HG03558 (cell line): ENCODE measurements around the gene GFM1.
"Not testable (repeated sequence)": the region's sequence is repeated elsewhere in the genome, so short reads cannot be mapped to it uniquely, and the experiment has no call there.

Experiments
- ATAC-seq: cut with Tn5 transposase; IDR thresholded peaks from one replicate; pipeline ENCODE4 v1.9.1; 2021; ENCODE audit warnings: moderate number of reproducible peaks; ENCODE audit not compliant: unreplicated experiment; ENCODE audit errors: extremely low read depth

The GFM1 gene

DNA sequence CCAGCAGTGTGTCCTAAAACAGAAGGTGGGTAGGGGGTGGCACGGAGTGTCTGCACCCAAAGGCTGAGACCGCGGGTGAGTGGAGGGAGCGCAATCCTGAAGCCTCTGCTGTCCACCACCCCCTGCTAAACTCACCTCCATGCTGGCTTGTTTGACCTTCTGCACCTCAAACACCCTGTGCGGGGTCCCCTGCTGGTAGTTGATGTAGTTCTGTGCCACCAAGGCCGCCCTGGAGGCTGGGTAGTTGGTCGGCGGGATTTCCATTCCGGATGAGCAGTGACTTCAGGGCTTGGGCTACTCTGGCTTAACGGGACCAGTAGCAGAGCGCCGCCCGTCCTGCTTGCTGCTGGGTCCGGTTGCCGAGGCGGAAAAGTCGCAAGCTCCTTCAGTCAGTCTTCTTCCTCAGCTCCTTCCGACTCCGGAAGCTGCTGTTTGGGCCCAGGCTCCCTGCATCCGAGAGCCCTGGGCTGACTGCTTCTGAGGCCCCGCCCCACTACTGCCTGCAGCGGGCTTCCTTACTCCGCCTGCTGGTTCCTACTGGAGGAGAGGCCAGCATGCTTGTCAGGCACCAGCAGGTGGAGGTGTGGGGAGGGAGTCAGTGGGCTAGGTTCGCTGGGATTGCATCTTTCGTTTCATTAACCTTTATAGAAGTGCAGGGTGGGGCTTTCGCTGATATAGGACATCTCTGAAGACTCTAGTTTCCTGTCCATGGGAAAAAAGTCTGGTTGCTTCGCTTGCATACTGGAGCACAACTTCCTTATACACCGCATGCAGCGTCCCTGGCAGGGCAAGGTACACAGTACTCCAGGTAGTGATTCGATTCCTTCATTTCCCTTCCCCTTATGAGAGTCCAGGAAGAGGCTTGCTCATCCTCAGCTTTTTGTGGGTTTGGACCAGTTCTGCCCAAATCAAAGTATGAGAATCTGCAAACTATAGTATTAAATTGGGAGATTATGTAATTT, 28.2 kb downstream of the GFM1 start, which contains the start of gene LXN:
LXN (minus strand) TSS at position 434 of the 962 bp plus-strand sequence; CDS start at position 264, 170 bp downstream.
- ATAC-seq, result peak; percentile 99

DNA sequence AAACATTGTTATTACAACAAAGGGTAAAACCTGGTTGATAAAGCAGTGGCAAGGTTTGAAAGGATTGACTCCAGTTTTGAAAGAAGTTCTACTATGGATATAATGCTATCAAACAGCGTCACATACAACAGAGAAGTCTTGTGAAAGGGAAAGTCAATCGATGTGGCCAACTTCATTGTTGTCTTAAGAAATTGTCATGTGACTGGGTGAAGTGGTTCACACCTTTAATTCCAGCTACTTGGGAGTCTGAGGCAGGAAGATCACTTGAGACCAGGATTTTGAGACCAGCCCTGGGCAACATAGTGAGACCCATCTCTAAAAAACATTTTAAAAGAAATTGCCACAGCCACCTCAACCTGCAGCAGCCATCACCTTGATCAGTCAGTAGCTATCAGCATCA, 34.4 kb downstream of the GFM1 start:
- no peak for ATAC-seq

- no peak for ATAC-seq
Measured at GRCh38 chr3:158679547-158680000, 35.2 kb downstream of the GFM1 start.

GRCh38 chr3:158680861-158681260, 36.5 kb downstream of the GFM1 start:
- no peak for ATAC-seq

DNA sequence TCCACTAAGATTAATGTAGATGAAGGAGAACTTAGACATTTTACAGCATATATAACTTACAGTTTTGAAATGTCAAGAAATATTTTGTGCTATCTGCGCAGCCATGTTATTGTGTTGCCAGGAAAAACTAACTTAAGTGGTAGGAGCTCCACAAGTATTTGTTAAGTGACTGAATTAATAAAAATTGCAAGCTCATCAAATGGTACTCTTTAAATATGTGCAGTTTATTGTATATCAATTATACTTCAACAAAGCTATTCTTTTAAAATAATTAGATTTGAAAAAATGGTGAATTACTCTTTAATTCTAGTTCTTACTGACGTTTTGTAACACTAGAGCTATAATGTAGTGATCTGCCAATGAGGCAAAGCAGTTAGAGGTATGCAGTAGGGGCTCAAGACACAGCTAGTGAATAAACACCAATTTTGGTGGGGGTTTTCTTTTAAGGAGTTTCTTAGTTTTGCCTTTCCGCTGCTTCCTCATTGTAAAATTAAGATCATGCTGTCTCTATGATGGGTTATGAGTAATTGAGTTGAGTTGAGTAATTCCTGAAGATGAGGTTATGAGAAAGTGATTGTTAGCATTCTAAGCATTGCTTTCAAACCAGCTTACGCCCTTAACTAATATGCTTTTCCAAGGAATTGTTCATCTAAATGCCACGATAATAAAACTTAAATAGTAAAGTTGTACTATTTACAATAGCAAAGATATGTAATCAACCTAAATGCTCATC, 39.1 kb downstream of the GFM1 start:
- no peak for ATAC-seq

- no peak for ATAC-seq
Measured at GRCh38 chr3:158685159-158685558, 40.8 kb downstream of the GFM1 start.

DNA sequence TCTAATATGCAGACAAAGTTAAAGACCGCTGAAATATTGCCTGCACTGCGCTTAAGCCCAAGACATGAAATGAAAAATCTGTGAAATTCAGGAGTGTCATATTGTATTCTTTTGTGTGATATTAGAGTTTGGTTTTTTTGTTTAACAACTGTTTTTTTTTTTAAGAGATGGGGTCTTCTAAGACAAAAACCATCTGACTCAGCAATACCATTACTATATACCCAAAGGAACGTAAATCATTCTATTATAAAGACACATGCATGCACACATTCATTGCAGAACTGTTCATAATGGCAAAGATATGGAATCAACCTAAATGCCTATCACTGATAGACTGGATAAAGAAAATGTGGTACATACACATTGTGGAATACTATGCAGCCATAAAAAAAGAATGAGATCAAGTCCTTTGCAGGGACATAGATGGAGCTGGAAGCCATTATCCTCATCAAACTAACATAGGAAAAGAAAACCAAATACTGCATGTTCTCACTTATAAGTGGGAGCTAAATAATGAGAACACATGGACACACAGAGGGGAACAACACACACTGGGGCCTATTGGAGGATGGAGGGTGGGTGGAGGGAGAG, 49.6 kb downstream of the GFM1 start:
- not testable (repeated sequence) for ATAC-seq

DNA sequence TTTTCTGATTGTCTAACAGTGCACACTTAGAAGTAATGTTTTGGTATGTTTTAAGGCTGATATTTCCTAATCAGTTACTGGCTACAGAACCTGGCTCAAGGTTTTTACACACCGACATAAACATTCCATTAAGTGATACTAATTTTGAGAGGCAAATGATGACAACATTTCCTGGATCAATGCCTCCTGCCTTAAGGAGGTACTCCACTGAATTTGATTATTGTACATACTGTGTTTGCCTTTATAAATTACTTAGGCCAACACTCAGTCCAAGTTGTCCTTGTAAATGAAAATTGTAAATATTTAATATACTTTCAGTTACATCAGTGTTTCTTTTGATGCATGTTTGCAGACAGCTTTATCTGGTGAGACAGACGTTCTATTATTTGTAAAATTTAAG, 52.3 kb downstream of the GFM1 start:
- ATAC-seq, result no peak

- no peak for ATAC-seq
Measured at GRCh38 chr3:158700559-158700958, 56.2 kb downstream of the GFM1 start.

- ATAC-seq, result no peak
Measured at GRCh38 chr3:158701420-158702065, 57.2 kb downstream of the GFM1 start.

- no peak for ATAC-seq
Measured at GRCh38 chr3:158702815-158703481, 58.6 kb downstream of the GFM1 start.

DNA sequence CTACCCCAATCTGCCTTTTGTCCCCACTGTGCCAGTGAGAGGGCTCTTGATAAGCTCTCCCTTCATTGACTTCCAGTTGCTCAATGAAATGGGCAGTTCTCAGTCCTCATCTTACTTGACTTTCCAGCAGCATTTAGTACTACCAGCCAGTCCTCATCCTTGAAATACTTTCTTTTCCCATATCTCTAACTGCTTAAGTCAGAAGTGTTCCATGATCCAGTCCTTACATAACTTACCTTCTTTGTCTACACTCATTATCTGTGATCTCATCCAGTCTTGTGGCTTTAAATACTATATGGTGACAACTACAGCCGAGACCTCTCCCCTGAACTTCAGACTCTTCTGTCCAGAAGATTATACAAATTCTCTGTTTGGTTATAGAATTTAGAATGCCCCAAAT, 59.2 kb downstream of the GFM1 start:
- no peak for ATAC-seq

GRCh38 chr3:158709666-158710083, 65.3 kb downstream of the GFM1 start:
- no peak for ATAC-seq

- ATAC-seq, result no peak
Measured at GRCh38 chr3:158710601-158711000, 66.3 kb downstream of the GFM1 start.

DNA sequence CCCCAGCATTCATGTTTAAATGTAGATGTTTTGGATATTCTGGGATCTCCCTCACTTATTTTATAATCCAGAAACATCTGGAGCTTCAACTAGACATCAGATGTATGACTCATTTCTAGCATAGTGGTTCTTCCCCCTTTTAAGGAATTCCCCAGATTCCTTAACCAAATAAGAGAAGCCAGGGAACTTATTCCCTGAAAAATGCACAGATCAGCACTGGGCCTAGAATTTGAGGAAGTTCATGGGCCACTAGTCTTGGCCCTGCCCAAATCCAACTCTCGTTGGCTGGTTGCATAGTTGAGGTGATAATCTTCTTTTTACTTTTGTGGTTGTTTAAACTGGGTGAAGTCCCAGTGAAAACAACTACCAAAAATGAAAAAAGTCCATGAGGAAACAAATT, 67.6 kb downstream of the GFM1 start:
- no peak for ATAC-seq

DNA sequence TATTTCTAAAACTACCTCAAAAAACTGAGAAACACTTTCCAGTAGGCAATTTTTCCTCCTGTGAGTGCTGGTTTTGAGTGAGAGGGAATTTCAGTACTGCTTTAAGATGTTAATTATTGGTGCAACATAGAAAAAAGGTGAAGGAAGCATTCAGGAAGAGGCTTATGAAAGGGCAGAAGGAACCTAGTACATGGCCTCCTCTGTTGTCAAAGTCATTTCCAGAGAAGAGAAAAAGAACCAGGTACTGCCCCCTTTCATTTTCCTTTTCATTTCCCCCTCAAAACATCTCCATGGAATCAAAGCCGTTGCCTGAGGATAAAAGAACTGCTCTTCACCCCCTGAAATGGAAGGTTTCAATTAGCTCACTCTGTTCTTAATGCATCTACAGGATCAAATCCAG, 68.1 kb downstream of the GFM1 start:
- no peak for ATAC-seq

DNA sequence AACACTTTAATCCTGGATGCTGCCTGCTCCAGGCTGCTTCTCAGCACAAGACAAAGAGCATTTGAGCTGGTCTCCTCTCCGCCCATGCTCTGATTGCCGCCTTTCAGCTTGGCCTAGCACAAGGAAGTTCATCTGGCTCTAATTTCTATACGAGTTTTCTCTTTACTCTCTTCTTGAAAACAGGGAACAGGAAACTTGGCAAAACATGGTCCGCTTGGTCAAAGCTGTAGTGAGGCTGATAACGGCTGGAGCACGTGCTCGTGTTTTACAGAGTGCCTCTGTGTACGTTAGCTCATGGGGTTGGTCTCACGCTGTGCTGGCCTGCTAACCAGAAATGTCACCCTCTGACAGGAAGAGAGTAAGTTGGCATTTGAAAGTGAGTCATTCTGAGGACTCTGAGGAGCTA, 68.8 kb downstream of the GFM1 start:
- ATAC-seq, result no peak

DNA sequence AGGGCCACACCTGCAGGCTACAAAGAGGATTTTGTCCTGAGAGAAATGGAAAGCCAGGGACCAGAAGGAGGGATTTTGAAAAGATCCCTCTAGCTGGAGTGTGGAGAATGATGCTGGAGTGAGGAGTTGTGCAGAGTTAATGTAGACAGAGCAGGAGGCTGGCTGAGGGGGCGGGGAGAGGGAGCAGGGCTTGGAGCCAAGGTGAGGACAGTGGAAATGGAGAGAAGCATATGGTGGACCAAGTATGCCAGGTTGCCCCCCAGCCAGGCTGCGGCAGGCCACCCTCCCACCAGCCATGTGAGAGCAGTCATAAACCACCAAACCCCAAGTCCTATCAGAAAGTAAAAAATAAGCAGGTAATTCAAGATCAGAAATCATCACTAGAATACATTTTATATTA, 73.2 kb downstream of the GFM1 start:
- ATAC-seq, result no peak

DNA sequence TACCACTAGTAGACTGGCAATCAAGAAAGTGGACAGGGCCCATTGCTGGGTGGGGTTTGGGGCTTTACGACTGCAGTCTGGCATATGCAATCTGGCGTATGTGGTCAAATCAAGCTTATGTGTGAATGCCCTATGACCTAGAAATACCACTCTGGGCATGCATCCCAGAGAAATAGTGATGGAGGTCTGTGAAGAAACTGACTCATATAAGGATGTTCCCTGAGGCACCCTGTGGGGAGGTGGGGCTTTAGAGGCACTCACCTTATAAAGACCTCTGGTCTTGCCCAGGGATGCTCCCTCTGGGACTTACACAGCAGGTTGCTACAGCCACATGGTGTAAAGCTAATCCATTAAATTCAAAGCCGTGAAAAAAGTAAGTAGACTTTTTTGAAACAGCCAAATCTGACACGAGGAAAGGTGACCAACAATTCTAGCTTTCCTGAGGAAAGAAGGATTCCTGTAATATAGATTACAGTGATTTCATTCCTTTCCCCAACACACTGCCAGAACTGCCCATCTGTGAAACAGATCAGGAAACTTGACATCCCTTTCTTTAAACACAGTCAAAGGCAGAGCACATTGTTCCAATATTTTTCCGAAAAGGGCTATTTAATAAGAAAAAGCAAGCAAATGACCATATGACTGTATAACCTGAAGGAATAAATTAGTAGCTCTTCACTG, 74.3 kb downstream of the GFM1 start:
- no peak for ATAC-seq
